Nephron progenitor cell (in vitro differentiated cells): ENCODE measurements around the gene IQGAP2.

ENCODE experiments used
- DNase-seq: peaks from one replicate; pipeline ENCODE4 v3.0.0; 2021
- H3K27ac Mint-ChIP-seq: 2 replicates; pipeline ENCODE4 v1.8.0; 2021; ENCODE audit warnings: mild to moderate bottlenecking, moderate library complexity, mixed read lengths
- H3K27me3 Mint-ChIP-seq: 2 replicates; pipeline ENCODE4 v1.8.0; 2021; ENCODE audit warnings: mild to moderate bottlenecking, low read depth, mixed read lengths; ENCODE audit not compliant: poor library complexity
- H3K36me3 Mint-ChIP-seq: 2 replicates; pipeline ENCODE4 v1.8.0; 2021; ENCODE audit warnings: low read depth, mixed read lengths
- H3K4me1 Mint-ChIP-seq: 2 replicates; pipeline ENCODE4 v1.8.0; 2021; ENCODE audit warnings: mixed read lengths
- H3K4me3 Mint-ChIP-seq: 2 replicates; pipeline ENCODE4 v1.8.0; 2021; ENCODE audit warnings: mild to moderate bottlenecking, moderate library complexity, mixed read lengths
- H3K9me3 Mint-ChIP-seq: 2 replicates; pipeline ENCODE4 v1.8.0; 2021; ENCODE audit warnings: mild to moderate bottlenecking, moderate library complexity, mixed read lengths
- TF ChIP-seq, protein P1 (sequence below): fragments of 200-600 bp; sonication (generic); IDR thresholded peaks from 2 replicates; pipeline ENCODE4 v1.5.0; 2021; ENCODE audit warnings: antibody characterized with exemption

The IQGAP2 gene

DNA sequence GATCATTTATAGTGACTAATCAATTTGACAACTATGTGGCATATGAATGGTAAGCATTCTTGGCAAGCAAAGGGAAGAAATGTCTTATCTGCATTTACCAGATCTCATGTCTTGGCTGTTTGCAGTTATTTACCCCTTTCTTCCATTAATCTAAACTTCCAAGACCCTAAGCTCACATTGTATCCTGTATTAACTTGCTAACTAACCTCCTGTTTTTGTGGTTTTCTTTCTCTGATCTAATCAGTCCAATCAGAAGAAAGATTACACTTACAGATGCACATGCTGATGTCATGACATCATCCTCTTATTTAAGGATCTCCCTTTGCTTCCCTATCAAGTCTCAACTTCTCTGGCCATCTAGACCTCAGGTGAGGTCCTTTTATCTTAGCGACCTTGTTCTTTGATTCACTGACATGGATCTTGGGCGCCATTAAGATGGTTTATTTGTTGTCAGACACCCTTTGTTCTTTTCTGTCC lies 124.6 kb downstream of the IQGAP2 start:
- peak overlapping the region; percentile 1 for H3K27ac Mint-ChIP-seq
- TF ChIP-seq, protein P1, sequence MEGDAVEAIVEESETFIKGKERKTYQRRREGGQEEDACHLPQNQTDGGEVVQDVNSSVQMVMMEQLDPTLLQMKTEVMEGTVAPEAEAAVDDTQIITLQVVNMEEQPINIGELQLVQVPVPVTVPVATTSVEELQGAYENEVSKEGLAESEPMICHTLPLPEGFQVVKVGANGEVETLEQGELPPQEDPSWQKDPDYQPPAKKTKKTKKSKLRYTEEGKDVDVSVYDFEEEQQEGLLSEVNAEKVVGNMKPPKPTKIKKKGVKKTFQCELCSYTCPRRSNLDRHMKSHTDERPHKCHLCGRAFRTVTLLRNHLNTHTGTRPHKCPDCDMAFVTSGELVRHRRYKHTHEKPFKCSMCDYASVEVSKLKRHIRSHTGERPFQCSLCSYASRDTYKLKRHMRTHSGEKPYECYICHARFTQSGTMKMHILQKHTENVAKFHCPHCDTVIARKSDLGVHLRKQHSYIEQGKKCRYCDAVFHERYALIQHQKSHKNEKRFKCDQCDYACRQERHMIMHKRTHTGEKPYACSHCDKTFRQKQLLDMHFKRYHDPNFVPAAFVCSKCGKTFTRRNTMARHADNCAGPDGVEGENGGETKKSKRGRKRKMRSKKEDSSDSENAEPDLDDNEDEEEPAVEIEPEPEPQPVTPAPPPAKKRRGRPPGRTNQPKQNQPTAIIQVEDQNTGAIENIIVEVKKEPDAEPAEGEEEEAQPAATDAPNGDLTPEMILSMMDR = no peak

DNA sequence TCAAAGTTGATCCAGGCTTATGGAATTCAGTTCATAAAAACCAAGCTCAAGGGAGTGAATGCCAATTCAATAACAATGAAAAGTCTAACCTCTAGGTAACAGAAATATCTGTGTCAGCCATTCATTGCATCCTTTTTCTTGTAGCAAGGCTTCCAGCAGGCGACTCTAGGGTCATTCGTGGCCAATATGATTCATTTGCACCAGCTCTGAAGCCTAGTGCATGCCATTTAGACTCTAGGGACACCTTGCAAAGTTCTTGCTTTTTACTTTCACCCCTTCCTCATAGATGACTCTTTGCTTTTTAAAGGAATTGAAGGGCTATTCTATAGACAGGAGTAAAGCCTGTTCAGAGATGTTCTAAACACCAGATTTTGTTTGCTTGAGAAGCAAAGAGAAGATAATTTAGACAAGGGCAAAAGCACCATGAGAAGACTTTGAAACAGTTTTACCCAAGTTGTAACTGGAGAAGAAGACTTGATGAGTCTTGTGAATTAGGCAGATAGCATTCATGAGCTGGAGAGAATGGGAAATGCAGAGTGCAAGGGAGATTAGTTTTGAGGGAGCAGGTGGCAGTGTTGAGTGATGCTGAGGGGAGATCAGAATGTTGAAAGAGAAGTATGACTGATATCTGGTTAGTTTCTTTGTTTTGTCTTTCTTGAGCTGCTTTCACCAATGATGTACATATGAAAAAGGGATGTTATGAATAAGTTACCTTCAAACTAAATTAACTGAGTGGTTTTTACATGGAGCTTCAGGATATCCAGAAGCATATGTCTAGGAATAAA lies 125.7 kb downstream of the IQGAP2 start:
- no peak for DNase-seq
- Mint-ChIP-seq H3K4me3 (no peak overlapping the region), H3K36me3 (peaks cover 10% of the 10 kb centered on the region), H3K9me3 (peaks cover 4% of the 10 kb centered on the region), H3K27ac (peak overlapping the region; percentile 31), H3K4me1 (peaks cover 38% of the 10 kb centered on the region), H3K27me3 (peaks cover 4% of the 10 kb centered on the region)
- TF ChIP-seq, protein P1 = no peak

More for the DNA sequence above, 124.6 kb downstream of the IQGAP2 start:
- H3K9me3 Mint-ChIP-seq = peaks cover 4% of the 10 kb centered on the region
- peaks cover 4% of the 10 kb centered on the region for H3K36me3 Mint-ChIP-seq
- peaks cover 43% of the 10 kb centered on the region for H3K4me1 Mint-ChIP-seq
- DNase-seq = no peak
- H3K27me3 Mint-ChIP-seq = peaks cover 3% of the 10 kb centered on the region
- no peak overlapping the region for H3K4me3 Mint-ChIP-seq

DNA sequence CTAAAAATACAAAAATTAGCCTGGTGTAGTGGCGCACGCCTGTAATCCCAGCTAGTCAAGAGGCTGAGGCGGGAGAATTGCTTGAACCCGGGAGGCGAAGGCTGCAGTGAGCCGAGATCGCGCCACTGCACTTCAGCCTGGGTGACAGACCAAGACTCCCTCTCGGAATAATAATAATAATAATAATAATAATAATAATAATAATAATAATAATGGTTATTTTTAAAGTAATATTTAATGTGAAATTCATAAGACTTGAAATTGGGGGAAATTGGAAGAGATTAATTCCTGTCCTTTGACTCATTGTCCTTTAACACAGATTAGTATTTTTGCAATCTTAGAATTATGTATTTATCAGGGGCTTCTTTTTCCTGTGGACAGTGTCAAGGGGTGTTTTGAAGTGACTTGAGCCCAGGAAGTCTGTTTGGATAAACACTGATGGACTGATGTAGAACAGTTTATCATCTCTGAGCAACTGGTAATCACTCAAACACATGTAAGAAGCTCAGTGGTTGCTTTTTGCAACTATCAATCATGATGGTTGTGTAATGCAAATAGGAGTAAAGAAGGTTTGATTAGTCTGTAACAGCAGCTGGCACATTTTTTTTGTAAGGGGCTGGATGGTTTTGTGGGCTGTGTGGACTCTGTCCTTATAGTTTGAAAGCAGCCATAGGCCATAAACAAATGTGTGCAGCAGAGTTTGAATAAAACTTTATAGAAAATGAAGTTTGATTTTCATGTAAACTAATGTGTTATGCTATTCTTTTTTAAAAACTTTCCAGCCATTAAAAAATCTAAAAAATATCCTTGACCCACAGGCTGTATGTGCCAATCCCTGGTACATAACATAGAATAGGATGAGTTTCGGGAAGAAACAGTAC lies 126.6 kb downstream of the IQGAP2 start:
- no peak overlapping the region for H3K27ac Mint-ChIP-seq
- H3K4me1 Mint-ChIP-seq = peaks cover 37% of the 10 kb centered on the region
- H3K9me3 Mint-ChIP-seq = peaks cover 4% of the 10 kb centered on the region
- peaks cover 10% of the 10 kb centered on the region for H3K36me3 Mint-ChIP-seq
- peaks cover 4% of the 10 kb centered on the region for H3K27me3 Mint-ChIP-seq
- TF ChIP-seq, protein P1 = no peak
- H3K4me3 Mint-ChIP-seq = no peak overlapping the region
- DNase-seq = no peak

DNA sequence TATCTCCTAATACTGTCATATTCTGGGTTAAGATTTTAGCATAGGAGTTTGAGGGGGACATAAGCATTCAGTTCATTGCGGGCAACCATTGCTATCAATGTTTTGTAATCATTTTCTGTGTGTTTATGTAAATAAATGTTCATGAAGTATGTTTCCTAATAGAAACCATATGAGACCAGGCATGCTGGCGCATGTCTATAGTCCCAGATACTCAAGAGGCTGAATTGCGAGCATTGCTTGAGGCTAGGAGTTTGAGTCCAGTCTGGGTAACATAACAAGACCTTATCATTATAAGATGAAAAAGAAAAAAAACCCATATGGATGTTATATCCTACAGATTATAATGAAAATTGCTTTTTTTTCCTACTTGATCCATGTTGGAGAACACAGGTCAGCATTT lies 129.0 kb downstream of the IQGAP2 start:
- Mint-ChIP-seq H3K9me3 (peaks cover 7% of the 10 kb centered on the region), H3K27me3 (peaks cover 4% of the 10 kb centered on the region), H3K27ac (no peak overlapping the region), H3K4me1 (peaks cover 26% of the 10 kb centered on the region), H3K4me3 (no peak overlapping the region), H3K36me3 (peaks cover 14% of the 10 kb centered on the region)
- TF ChIP-seq, protein P1 = no peak
- no peak for DNase-seq

DNA sequence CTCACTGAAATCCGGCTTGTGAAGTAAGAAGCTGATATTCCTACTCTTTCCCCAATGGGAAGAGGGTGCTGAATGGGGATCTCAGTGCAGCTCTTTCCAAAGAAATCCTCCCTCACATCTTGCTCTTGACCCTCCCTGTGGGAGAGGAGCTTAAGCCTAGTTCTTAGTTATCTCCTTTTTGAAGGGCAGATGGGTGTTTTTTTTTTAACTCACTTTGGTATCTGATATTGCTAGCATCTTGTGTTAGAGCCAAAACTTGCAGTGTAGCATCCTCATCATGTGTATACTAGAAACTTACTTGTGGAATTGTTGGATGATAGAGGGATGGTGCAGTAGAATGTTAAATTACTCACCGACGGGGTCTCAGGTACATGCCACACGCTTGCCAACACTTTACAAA lies 129.9 kb downstream of the IQGAP2 start:
- no peak overlapping the region for H3K27ac Mint-ChIP-seq
- TF ChIP-seq, protein P1 = no peak
- peaks cover 24% of the 10 kb centered on the region for H3K4me1 Mint-ChIP-seq
- H3K27me3 Mint-ChIP-seq = peaks cover 4% of the 10 kb centered on the region
- no peak overlapping the region for H3K4me3 Mint-ChIP-seq
- peaks cover 19% of the 10 kb centered on the region for H3K36me3 Mint-ChIP-seq
- DNase-seq = no peak
- H3K9me3 Mint-ChIP-seq = peaks cover 11% of the 10 kb centered on the region
